NCI-H526 treated with DMSO at 0.1 percent for 48 hours (cell line): ENCODE measurements around the gene LRRC4C.
"Not testable (repeated sequence)": the region's sequence is repeated elsewhere in the genome, so short reads cannot be mapped to it uniquely, and the experiment has no call there.

Source experiments
- DNase-seq: peaks from one replicate; lab custom pipeline; 2025; lab: John Stamatoyannopoulos, UW

LRRC4C gene

GRCh38 chr11:41018224-41018623 is 441.2 kb downstream of the LRRC4C start:
- DNase-seq = no peak

GRCh38 chr11:41010361-41011050 is 448.9 kb downstream of the LRRC4C start:
- DNase-seq = no peak

GRCh38 chr11:41005986-41006385 is 453.5 kb downstream of the LRRC4C start:
- DNase-seq = no peak

GRCh38 chr11:41003339-41004282 is 455.8 kb downstream of the LRRC4C start:
- no peak for DNase-seq

GRCh38 chr11:40998920-40999319 is 460.5 kb downstream of the LRRC4C start:
- DNase-seq = no peak

- no peak for DNase-seq
Measured at GRCh38 chr11:40987776-40988435, 471.5 kb downstream of the LRRC4C start.

- no peak for DNase-seq
Measured at GRCh38 chr11:40986320-40986719, 473.1 kb downstream of the LRRC4C start.

GRCh38 chr11:40975076-40975475 is 484.4 kb downstream of the LRRC4C start:
- no peak for DNase-seq

- DNase-seq = no peak
Measured at GRCh38 chr11:40974186-40974795, 485.2 kb downstream of the LRRC4C start.

GRCh38 chr11:40958707-40959106 is 500.7 kb downstream of the LRRC4C start:
- no peak for DNase-seq

- DNase-seq = no peak
Measured at GRCh38 chr11:40952479-40952878, 507.0 kb downstream of the LRRC4C start.

GRCh38 chr11:40938002-40938401 is 521.5 kb downstream of the LRRC4C start:
- no peak for DNase-seq

- DNase-seq = no peak
Measured at GRCh38 chr11:40924915-40925314, 534.5 kb downstream of the LRRC4C start.

GRCh38 chr11:40921246-40921645 is 538.2 kb downstream of the LRRC4C start:
- no peak for DNase-seq

GRCh38 chr11:40910774-40911173 is 548.7 kb downstream of the LRRC4C start:
- not testable (repeated sequence) for DNase-seq

GRCh38 chr11:40894501-40894900 is 565.0 kb downstream of the LRRC4C start:
- no peak for DNase-seq

GRCh38 chr11:40885250-40885954 is 574.0 kb downstream of the LRRC4C start:
- no peak for DNase-seq

GRCh38 chr11:40882301-40882700 is 577.2 kb downstream of the LRRC4C start:
- DNase-seq = no peak

GRCh38 chr11:40879911-40880310 is 579.5 kb downstream of the LRRC4C start:
- no peak for DNase-seq

GRCh38 chr11:40877981-40878380 is 581.5 kb downstream of the LRRC4C start:
- no peak for DNase-seq

GRCh38 chr11:40877256-40877655 is 582.2 kb downstream of the LRRC4C start:
- DNase-seq = no peak
